ENCODE measurements around the gene TMPRSS13.

The TMPRSS13 gene

DNA sequence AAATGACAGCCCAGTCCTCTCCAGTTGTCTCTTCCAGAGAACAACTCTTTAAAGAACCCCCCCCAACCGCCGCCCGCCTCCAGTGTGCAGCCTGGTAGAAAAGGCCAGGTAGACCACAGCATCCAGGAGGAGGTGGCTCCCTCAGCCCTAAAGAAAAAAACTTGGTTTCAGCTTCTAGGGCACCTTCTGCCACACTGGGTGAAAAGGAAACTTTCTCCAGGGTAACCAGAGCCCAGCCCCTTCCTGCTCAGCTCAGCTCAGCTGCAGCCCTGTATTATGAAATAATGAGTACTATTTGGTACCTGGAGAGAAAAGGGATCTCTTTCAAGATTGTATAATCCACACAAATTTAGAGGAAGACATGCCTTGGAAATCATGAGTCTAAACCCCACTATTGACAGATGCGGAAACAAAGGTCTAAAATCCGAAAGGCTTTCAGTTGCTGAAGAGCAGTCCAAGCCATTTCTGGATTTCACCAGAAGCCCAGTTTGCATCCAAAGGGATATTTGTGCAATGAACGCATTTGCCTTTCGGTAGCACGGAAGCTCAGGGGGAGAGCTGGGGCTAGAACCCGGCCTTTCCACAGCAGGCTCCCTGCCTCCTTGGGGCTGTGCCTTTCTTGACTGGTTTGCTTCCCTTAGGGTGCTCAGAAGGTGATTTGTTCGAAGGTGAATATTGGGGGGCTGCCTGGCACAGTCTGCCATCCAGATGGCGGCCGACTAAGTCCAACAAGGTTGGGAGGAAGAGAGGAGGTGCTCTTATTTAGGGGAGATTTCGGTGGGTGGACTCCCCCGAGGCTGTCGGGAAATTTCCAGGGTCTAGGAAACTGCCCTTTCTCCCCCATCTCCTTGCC, 56.0 kb downstream of the TMPRSS13 start:
- no peak overlapping the region for H3K4me3 ChIP-seq (ENCODE audit: low read depth, low read length)
- no peak for TF ChIP-seq CTCF (IDR thresholded peaks at IDR 0.05; ENCODE audit: control insufficient read depth, extremely low read depth, insufficient read depth)
- DNase-seq (ENCODE audit: low read depth) = no peak

DNA sequence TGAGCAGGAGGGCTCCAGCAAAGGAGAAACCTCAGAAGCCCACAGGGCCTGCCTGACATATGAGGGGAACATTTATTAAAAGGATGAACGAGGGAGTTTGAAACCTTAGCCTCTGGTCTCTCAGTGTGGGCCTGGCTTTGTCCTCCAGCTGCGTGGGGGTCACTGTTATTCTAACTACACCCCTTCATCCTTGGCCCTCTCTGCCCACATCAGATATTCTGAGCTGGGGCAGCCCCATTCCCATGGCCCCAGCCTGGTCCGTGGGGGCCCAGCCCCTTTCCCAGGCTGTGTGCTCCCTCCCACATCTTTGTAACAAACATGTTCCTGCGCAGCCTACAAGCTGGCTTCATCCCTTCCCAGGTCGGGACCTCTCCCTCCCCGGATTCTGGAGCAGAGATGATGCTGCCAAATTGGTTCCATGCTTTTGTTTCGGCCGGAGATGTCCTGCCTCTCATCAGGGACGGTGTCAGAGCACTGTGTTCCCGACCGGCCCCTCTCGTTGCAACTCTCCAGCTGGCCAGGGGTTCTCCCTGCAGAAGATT, 56.7 kb downstream of the TMPRSS13 start:
- no peak for TF ChIP-seq CTCF (IDR thresholded peaks at IDR 0.05; ENCODE audit: control insufficient read depth, extremely low read depth, insufficient read depth)
- H3K4me3 ChIP-seq (ENCODE audit: low read depth, low read length) = no peak overlapping the region
- DNase-seq (ENCODE audit: low read depth) = no peak

DNA sequence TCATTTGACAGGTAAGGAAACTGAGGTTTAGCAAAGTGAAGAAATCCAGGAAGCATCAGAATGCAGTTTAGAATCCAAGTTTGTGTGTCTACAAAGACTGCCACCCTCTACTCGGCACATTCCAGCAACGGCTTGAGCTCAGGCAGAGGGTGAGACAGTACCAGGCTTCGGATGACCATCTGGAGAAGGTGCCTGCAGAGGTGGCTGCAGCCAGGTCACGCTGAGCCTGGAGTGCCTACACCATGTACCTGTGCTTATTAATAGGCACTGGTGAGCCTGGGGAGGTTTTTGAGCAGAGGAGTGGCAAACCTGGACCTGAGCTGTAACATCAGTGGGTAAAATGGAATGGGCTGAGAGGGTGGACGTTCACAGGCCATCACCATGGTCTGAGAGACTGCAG, 57.4 kb downstream of the TMPRSS13 start:
- H3K4me3 ChIP-seq (ENCODE audit: low read depth, low read length) = no peak overlapping the region
- no peak for DNase-seq (ENCODE audit: low read depth)
- no peak for TF ChIP-seq CTCF (IDR thresholded peaks at IDR 0.05; ENCODE audit: control insufficient read depth, extremely low read depth, insufficient read depth)

DNA sequence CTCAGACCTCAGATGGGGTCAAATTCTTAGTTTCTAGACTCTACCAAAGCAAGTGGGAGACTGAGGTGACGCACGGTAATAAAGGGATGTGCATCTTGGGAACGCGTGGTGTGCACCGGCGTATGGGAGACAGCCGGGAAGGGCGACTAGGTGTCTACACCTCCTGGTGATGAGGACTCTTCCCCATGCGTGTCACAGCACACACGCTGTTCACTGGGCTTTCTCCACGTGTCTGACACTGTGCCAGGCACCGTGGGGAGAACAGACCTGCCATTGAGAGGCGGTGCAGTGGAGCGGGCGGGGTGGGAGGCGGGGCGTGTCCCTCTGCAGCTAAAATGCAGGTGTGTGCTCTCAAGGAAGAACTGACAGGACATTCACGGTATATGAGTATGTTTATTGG, 58.0 kb downstream of the TMPRSS13 start:
- TF ChIP-seq CTCF (IDR thresholded peaks at IDR 0.05; ENCODE audit: control insufficient read depth, extremely low read depth, insufficient read depth) = no peak
- DNase-seq (ENCODE audit: low read depth) = no peak
- H3K4me3 ChIP-seq (ENCODE audit: low read depth, low read length) = no peak overlapping the region

DNA sequence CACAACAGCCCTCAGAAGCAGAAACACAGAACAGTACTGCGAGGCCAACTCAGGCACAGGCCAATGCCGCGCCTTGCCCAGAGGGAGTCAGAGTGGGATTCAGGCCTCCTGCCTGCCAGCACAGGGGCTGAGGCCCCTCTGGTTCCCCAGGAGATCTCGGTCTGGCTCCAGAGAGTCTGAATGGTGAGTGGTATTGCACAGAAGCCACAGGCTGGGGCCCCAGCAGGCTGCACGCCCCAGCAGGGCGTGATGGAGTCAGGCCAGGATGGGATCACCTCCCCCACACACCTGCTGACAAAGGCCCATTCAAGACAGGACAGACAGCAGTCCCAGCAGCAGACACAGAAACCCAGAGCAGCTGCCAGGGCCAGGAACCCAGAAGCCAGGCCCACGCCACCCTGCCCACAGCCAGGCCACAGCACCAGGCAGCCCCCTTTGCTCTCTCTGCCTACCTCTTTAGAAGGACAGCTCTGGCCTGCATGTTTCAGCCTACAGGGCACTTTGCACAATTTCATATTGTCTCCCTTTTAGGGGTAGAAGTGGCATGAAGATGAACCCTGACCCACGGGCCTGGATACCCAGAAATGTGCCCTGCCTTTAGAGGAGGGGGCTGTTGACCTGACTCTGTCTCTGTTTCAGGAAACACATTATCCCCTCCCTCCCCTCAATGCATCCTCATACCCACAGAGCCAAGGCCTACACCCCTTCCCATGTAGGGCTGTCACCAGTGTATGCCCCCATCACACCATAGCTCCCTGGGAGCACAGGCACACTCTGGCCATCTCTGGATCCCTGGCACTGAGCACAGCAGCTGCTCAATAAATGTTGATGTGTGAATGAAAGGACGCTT, 58.9 kb downstream of the TMPRSS13 start:
- DNase-seq (ENCODE audit: low read depth) = no peak
- TF ChIP-seq CTCF (IDR thresholded peaks at IDR 0.05; ENCODE audit: control insufficient read depth, extremely low read depth, insufficient read depth) = no peak
- no peak overlapping the region for H3K4me3 ChIP-seq (ENCODE audit: low read depth, low read length)

- no peak for TF ChIP-seq CTCF (IDR thresholded peaks at IDR 0.05; ENCODE audit: control insufficient read depth, extremely low read depth, insufficient read depth)
- H3K4me3 ChIP-seq (ENCODE audit: low read depth, low read length) = no peak overlapping the region
- DNase-seq (ENCODE audit: low read depth) = no peak
These were observed 59.6 kb downstream of the TMPRSS13 start for GRCh38 chr11:117869604-117870003.
